Mesendoderm (in vitro differentiated cells): ENCODE results near the gene SPATA33.
"Not testable (repeated sequence)": the region's sequence is repeated elsewhere in the genome, so short reads cannot be mapped to it uniquely, and the experiment has no call there.

ENCODE experiments used
- DNase-seq: peaks from one replicate; pipeline ENCODE4 v3.0.0; 2013
- H2AK5ac ChIP-seq: 2 replicates; pipeline ENCODE4 v1.6.1; 2013; ENCODE audit warnings: low read length, inconsistent platforms
- H2BK120ac ChIP-seq: 2 replicates; pipeline ENCODE4 v1.6.1; 2013; ENCODE audit warnings: low read depth, mild to moderate bottlenecking, low read length, moderate library complexity, mixed read lengths
- H2BK15ac ChIP-seq: replicated peaks from 2 replicates; pipeline ENCODE4 v1.6.1; 2013; ENCODE audit warnings: low read depth, mild to moderate bottlenecking, moderate library complexity
- H2BK5ac ChIP-seq: 2 replicates; pipeline ENCODE4 v1.6.1; 2013; ENCODE audit warnings: low read length, inconsistent platforms
- H3K18ac ChIP-seq: 2 replicates; pipeline ENCODE4 v1.6.1; 2013; ENCODE audit warnings: mild to moderate bottlenecking, low read length, mixed read lengths
- H3K23ac ChIP-seq: one replicate; pipeline ENCODE4 v1.6.1; 2013; ENCODE audit warnings: low read length
- H3K27ac ChIP-seq: 2 replicates; pipeline ENCODE4 v1.5.1; 2013; ENCODE audit warnings: low read depth, mild to moderate bottlenecking, inconsistent platforms, low read length, moderate library complexity
- H3K27me3 ChIP-seq: 2 replicates; pipeline ENCODE4 v1.6.1; 2013; ENCODE audit warnings: low read length, control low read depth, mild to moderate bottlenecking, inconsistent platforms; ENCODE audit not compliant: insufficient read depth, poor library complexity
- H3K36me3 ChIP-seq: 2 replicates; pipeline ENCODE4 v1.6.1; 2013; ENCODE audit warnings: low read length, inconsistent platforms; ENCODE audit not compliant: control insufficient read depth, insufficient read depth
- H3K4ac ChIP-seq: one replicate; pipeline ENCODE4 v1.6.1; 2013; ENCODE audit warnings: low read depth, mild to moderate bottlenecking, low read length, moderate library complexity
- H3K4me1 ChIP-seq: 2 replicates; pipeline ENCODE4 v1.6.1; 2013; ENCODE audit warnings: low read depth, low read length, inconsistent platforms; ENCODE audit not compliant: control insufficient read depth
- H3K4me2 ChIP-seq: 2 replicates; pipeline ENCODE4 v1.6.1; 2013; ENCODE audit warnings: low read length
- H3K4me3 ChIP-seq: 2 replicates; pipeline ENCODE4 v1.5.1; 2013; ENCODE audit warnings: mild to moderate bottlenecking, low read length
- H3K56ac ChIP-seq: one replicate; pipeline ENCODE4 v1.6.1; 2013; ENCODE audit warnings: low read length
- H3K79me1 ChIP-seq: 2 replicates; pipeline ENCODE4 v1.6.1; 2013; ENCODE audit warnings: low read length, inconsistent platforms
- H3K79me2 ChIP-seq: 2 replicates; pipeline ENCODE4 v1.6.1; 2013; ENCODE audit warnings: mild to moderate bottlenecking, low read length; ENCODE audit not compliant: control insufficient read depth, insufficient read depth
- H3K9ac ChIP-seq: 2 replicates; pipeline ENCODE4 v1.6.1; 2013; ENCODE audit warnings: low read length, inconsistent platforms
- H4K5ac ChIP-seq: one replicate; pipeline ENCODE4 v1.6.1; 2013; ENCODE audit warnings: low read length
- H4K8ac ChIP-seq: one replicate; pipeline ENCODE4 v1.6.1; 2013; ENCODE audit warnings: low read depth, mild to moderate bottlenecking, control low read depth, low read length, moderate library complexity
- WGBS: extraction: QIAGEN DNeasy Blood & Tissue Kit; methylation state at CpG from one replicate; pipeline ENCODE4 v1.1.7; 2013; ENCODE audit warnings: low lambda C conversion rate, missing lambda C conversion rate; ENCODE audit not compliant: insufficient coverage; ENCODE audit errors: extremely low coverage; 5-methylcytosine and 5-hydroxymethylcytosine counted together

Gene SPATA33

DNA sequence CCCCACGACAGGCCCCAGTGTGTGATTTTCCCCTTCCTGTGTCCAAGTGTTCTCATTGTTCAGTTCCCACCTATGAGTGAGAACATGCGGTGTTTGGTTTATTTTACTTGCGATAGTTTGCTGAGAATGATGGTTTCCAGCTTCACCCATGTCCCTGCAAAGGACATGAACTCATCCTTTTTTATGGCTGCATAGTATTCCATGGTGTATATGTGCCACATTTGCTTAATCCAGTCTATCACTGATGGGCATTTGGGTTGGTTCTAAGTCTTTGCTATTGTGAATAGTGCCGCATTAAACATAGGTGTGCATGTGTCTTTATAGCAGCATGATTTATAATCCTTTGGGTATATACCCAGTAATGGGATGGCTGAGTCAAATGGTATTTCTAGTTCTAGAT lies 13.9 kb downstream of the SPATA33 start:
- H2BK15ac ChIP-seq, H3K4me1 ChIP-seq, H3K4ac ChIP-seq, H3K27ac ChIP-seq, H3K27me3 ChIP-seq, H2BK5ac ChIP-seq, H3K36me3 ChIP-seq, H2AK5ac ChIP-seq, H4K8ac ChIP-seq, H2BK120ac ChIP-seq, H3K9ac ChIP-seq, DNase-seq, H3K79me1 ChIP-seq, H4K5ac ChIP-seq, H3K23ac ChIP-seq, H3K4me2 ChIP-seq, H3K79me2 ChIP-seq, H3K56ac ChIP-seq, H3K18ac ChIP-seq, H3K4me3 ChIP-seq: not testable (repeated sequence)
- WGBS = no CpG with 5 or more reads among the region's 4 CpGs

DNA sequence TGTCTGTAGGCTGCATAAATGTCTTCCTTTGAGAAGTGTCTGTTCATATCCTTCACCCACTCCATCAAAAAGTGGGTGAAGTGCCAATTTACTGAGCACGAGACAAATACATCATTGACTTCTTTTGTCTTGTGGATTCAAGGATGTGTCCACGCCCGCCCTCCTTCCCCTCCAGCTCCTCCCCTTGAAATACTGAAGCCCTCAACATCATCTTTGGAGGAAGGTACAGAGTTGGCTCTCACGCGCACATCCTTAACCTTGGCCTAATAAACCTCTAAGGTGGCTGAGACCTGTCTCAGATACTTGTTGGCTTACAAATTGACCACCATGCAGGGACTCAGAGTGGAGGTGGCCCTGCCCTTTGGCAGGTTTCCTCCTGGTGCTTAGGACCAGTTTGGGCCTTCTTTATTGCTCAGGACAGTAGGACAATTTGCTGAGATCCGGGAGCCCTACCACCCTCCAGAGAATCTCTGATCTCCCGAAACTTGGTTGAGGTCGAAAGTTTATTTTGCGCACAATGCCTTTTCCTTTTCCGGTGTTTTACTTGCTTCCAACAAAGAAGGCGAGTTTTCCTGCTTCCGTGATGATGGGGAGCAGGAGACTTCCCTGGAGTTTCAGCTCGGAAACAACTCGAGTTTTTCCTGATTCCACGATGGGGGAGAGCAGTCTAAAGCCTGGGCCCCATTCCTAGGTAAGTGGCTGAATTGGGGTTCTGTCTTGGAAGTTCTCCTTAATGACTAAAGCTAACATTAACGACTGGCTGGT lies 14.7 kb downstream of the SPATA33 start:
- H3K4me2 ChIP-seq = no peak overlapping the region
- H4K5ac ChIP-seq = no peak overlapping the region
- no peak overlapping the region for H2BK5ac ChIP-seq
- H3K36me3 ChIP-seq = peaks cover 1% of the 10 kb centered on the region
- no peaks in the 10 kb centered on the region for H3K79me1 ChIP-seq
- DNase-seq = no peak
- no peak overlapping the region for H4K8ac ChIP-seq
- no peak overlapping the region for H2BK15ac ChIP-seq
- H3K79me2 ChIP-seq = no peaks in the 10 kb centered on the region
- H3K27me3 ChIP-seq = no peaks in the 10 kb centered on the region
- no peak overlapping the region for H2AK5ac ChIP-seq
- no peak overlapping the region for H3K23ac ChIP-seq
- WGBS = no CpG with 5 or more reads among the region's 16 CpGs
- no peak overlapping the region for H3K4ac ChIP-seq
- H3K56ac ChIP-seq = no peak overlapping the region
- no peaks in the 10 kb centered on the region for H3K4me1 ChIP-seq
- H2BK120ac ChIP-seq = no peak overlapping the region
- no peak overlapping the region for H3K9ac ChIP-seq
- no peak overlapping the region for H3K27ac ChIP-seq
- H3K18ac ChIP-seq = no peak overlapping the region
- no peak overlapping the region for H3K4me3 ChIP-seq

DNA sequence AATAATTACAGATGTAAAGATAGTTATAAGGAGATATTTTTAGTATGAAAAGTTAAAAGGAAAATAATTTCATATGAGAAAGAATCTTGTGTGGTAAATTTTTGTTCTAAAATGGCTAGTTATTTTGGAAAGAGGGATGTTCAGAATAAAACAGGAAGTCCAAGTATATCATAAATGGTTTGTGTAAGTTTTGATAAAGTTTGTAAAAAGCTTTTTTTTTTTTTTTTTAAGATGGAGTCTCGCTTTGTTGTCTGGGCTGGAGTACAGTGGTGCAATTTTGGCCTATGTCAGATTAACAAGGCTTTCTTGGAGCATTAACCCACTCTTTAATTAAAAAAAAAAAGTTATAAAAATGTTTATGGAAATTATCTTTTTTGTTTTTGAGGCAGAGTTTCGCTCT lies 20.6 kb downstream of the SPATA33 start:
- Histone ChIP-seq H3K4me3 (no peak overlapping the region), H2BK15ac (no peak overlapping the region), H4K5ac (no peak overlapping the region), H3K4ac (no peak overlapping the region), H3K27me3 (no peaks in the 10 kb centered on the region), H3K36me3 (peaks cover 3% of the 10 kb centered on the region), H3K27ac (no peak overlapping the region), H3K79me2 (no peaks in the 10 kb centered on the region), H2BK5ac (no peak overlapping the region), H3K18ac (no peak overlapping the region), H3K23ac (no peak overlapping the region), H4K8ac (no peak overlapping the region), H2BK120ac (no peak overlapping the region), H3K4me2 (no peak overlapping the region), H3K56ac (no peak overlapping the region), H3K79me1 (no peaks in the 10 kb centered on the region), H2AK5ac (no peak overlapping the region), H3K9ac (no peak overlapping the region), H3K4me1 (no peaks in the 10 kb centered on the region)
- no CpG with 5 or more reads among the region's 2 CpGs for WGBS
- no peak for DNase-seq

DNA sequence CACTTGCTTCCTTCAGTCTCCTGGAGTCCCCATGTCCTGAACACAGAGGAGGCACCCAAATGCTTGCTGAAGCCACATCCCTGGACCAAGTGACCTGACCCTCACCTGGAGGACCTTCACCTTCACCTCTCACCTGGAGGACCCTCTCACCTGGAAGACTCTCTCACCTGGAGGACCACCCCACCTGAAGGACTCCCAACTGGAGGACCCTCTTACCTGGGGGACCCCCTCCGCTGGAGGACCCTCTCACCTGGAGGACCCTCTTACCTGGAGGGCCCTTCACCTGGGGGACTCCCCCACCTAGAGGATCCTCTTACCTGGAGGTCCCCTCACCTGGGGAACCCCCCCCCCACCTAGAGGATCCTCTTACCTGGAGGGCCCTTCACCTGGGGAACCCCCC lies 28.3 kb downstream of the SPATA33 start:
- Histone ChIP-seq H3K18ac (no peak overlapping the region), H3K27me3 (no peaks in the 10 kb centered on the region), H4K8ac (no peak overlapping the region), H3K4ac (no peak overlapping the region), H4K5ac (no peak overlapping the region), H2AK5ac (no peak overlapping the region), H2BK120ac (no peak overlapping the region), H3K56ac (no peak overlapping the region), H3K9ac (no peak overlapping the region), H2BK15ac (no peak overlapping the region), H3K4me1 (peaks cover 2% of the 10 kb centered on the region), H3K27ac (no peak overlapping the region), H3K4me3 (peak overlapping the region; percentile 15), H3K4me2 (no peak overlapping the region), H3K79me2 (peaks cover 5% of the 10 kb centered on the region), H3K23ac (no peak overlapping the region), H3K79me1 (peaks cover 7% of the 10 kb centered on the region), H2BK5ac (no peak overlapping the region), H3K36me3 (peaks cover 5% of the 10 kb centered on the region)
- WGBS = no CpG with 5 or more reads among the region's 1 CpG
- no peak for DNase-seq

DNA sequence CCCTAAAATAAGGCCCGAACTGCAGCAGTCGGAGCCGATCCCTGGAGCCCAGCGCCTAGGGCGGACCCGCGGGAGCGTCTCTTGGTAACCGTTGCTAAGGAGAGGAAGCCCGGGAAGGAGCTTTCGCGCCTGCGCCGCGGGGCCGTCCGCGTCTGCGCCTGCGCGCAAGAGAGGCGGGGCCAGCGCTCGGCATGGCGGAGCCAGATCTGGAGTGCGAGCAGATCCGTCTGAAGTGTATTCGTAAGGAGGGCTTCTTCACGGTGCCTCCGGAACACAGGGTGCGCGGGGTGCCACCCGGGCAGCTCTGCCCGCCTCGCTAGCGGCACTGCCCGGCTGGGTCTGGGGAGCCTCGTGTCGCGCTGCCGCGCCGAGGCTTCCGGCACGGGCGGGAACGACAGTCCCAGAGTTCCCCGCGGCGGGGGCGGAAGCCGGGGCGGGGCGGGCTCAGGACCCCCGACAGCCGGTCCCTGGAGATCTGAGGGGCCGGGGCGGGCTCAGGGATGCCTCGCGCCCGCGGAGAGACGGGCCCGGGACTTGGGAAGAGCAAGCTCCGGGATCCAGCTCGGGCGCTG lies 29.0 kb downstream of the SPATA33 start, which contains the start of gene CDK10:
Gene CDK10 (plus strand): TSS at position 170 of the 572 bp plus-strand sequence. CDS start 22 bp downstream, at position 192.
- H3K4ac ChIP-seq = peak within 1 kb of the TSS; percentile 66
- H3K9ac ChIP-seq = peak within 1 kb of the TSS; percentile 93
- H3K4me2 ChIP-seq = peak within 1 kb of the TSS; percentile 89
- H4K5ac ChIP-seq = no peak within 1 kb of the TSS
- H2BK120ac ChIP-seq = no peak within 1 kb of the TSS
- no peak within 1 kb of the TSS for H2AK5ac ChIP-seq
- peaks cover 5% of the 10 kb centered on the region for H3K79me2 ChIP-seq
- DNase-seq = peak; percentile 94
- peak within 1 kb of the TSS; percentile 86 for H3K4me3 ChIP-seq
- peak within 1 kb of the TSS; percentile 72 for H3K23ac ChIP-seq
- H4K8ac ChIP-seq = peak within 1 kb of the TSS; percentile 57
- H2BK15ac ChIP-seq = no peak within 1 kb of the TSS
- H2BK5ac ChIP-seq = peak within 1 kb of the TSS; percentile 94
- H3K4me1 ChIP-seq = peaks cover 2% of the 10 kb centered on the region
- peaks cover 5% of the 10 kb centered on the region for H3K36me3 ChIP-seq
- peaks cover 7% of the 10 kb centered on the region for H3K79me1 ChIP-seq
- peak within 1 kb of the TSS; percentile 100 for H3K56ac ChIP-seq
- H3K27me3 ChIP-seq = no peaks in the 10 kb centered on the region
- H3K18ac ChIP-seq = peak within 1 kb of the TSS; percentile 51
- H3K27ac ChIP-seq = peak within 1 kb of the TSS; percentile 94
- no CpG with 5 or more reads among the region's 67 CpGs for WGBS
